GM10248 (cell line): ENCODE results near the gene CPPED1.

Experiments
- CTCF ChIA-PET: fragments of 300-600 bp; sonication (Branson Sonifier 250); formaldehyde crosslinking; extraction: SDS; loops from one replicate; lab custom pipeline; 2021; ENCODE audit warnings: antibody characterized with exemption; lab: Yijun Ruan, JAX
- POLR2A ChIA-PET: fragments of 350-650 bp; sonication (Branson Sonifier 250); formaldehyde crosslinking; extraction: SDS; loops from one replicate; lab custom pipeline; 2020; ENCODE audit warnings: antibody characterized with exemption; lab: Yijun Ruan, JAX
- DNase-seq: peaks from one replicate; pipeline ENCODE4 v3.0.0; 2012; ENCODE audit errors: extremely low spot score
- CTCF ChIP-seq: IDR thresholded peaks from 2 replicates; pipeline ENCODE4 v1.5.1; 2012; ENCODE audit warnings: mild to moderate bottlenecking, low read depth; ENCODE audit errors: extremely low read depth, missing control alignments, control extremely low read depth

The CPPED1 gene

GRCh38 chr16:12617401-12617819 is 186.3 kb downstream of the CPPED1 start:
- CTCF ChIA-PET: interaction anchor here (1.5 kb wide), 1 partner anchor 44 kb away, joined by 3 read pairs; no protein-coding TSS in a partner anchor
- POLR2A ChIA-PET: interaction anchor here (0.8 kb wide), 1 partner anchor 212 kb away, joined by 3 read pairs; no protein-coding TSS in a partner anchor

GRCh38 chr16:12614662-12615278 is 188.9 kb downstream of the CPPED1 start:
- no peak for TF ChIP-seq CTCF
- ChIA-PET POLR2A (no interaction called here), CTCF (no interaction called here)
- DNase-seq: no peak

More at GRCh38 chr16:12617401-12617819, 186.3 kb downstream of the CPPED1 start:
- no peak for TF ChIP-seq CTCF
- DNase-seq: no peak

GRCh38 chr16:12613992-12614661 is 189.6 kb downstream of the CPPED1 start:
- DNase-seq: no peak
- no peak for TF ChIP-seq CTCF
- ChIA-PET CTCF (no interaction called here), POLR2A (no interaction called here)

- TF ChIP-seq CTCF: no peak
- ChIA-PET CTCF (no interaction called here), POLR2A (interaction anchor here (1.0 kb wide), 1 partner anchor 77 kb away, joined by 3 read pairs; no protein-coding TSS in a partner anchor)
- no peak for DNase-seq
These were observed 190.3 kb downstream of the CPPED1 start for GRCh38 chr16:12613131-12613991.

- ChIA-PET CTCF (no interaction called here), POLR2A (interaction anchor here (1.0 kb wide), 1 partner anchor 77 kb away, joined by 3 read pairs; no protein-coding TSS in a partner anchor)
These were observed 191.0 kb downstream of the CPPED1 start for GRCh38 chr16:12612598-12613101.

More at GRCh38 chr16:12612598-12613101, 191.0 kb downstream of the CPPED1 start:
- no peak for DNase-seq
- TF ChIP-seq CTCF: no peak
